Measurements from ENCODE around the gene PHETA1. TPM values are rescaled to one million over a fixed set of nuclear protein-coding genes. Genes with fewer than 3 reads are reported as not detected.
A peak's percentile ranks its signal among the peaks of the same experiment; 100 is the strongest.
"Not testable (repeated sequence)": the region's sequence is repeated elsewhere in the genome, so short reads cannot be mapped to it uniquely, and the experiment has no call there.

The PHETA1 gene
- total RNA-seq, 2 experiments from 2014 or later = 2.9 to 3.8 TPM

GRCh38 chr12:111373231-111373630 is 4.3 kb upstream of the PHETA1 start:
- H3K36me3 Mint-ChIP-seq; H3K27ac Mint-ChIP-seq; POLR2A ChIA-PET; H3K27me3 Mint-ChIP-seq; H3K4me1 Mint-ChIP-seq; ATAC-seq (ENCODE audit: low read depth); H3K9me3 Mint-ChIP-seq; DNase-seq; H3K4me3 Mint-ChIP-seq: not testable (repeated sequence)

DNA sequence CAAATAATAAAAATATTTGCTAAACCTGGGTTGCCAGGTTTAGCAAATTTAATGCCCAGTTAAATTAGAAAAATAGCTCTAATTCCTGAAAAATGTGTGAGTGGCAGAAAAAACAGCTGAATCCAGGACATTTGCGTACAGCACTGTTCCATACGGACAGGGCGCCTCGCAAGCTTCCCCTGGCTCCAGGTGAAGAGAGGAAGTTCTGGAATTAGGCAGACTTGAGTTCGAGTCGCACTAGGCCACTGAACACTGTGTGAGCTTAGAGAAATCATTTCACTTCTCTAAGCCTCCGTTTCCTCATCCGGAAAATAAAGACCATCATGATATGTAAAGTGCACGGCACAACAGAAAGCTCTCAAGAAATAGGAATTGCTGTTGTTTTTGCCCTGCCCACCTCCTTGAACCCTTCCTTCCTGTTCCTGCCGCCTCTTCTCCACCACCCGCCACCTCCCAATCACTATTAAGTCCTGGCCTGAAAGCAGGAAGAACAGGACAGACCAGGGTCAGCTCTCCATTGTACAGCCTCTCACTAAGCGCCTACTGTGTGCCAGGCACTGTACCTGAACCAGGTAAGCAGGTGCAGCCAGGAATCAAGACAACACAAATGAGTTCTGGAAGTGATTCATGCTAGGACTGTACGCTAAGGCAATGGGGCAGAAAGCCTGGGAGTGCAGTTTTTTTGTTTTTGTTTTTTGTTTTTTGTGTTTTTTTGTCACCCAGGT is 763 bp upstream of the PHETA1 start:
- H3K9me3 Mint-ChIP-seq = no peaks in the 10 kb centered on the region
- ATAC-seq (ENCODE audit: low read depth) = no peak

GRCh38 chr12:111368291-111368787 is 556 bp downstream of the PHETA1 start:
- no peak overlapping the region for H3K27ac Mint-ChIP-seq
- no peak for DNase-seq
- peak; percentile 10 for ATAC-seq (ENCODE audit: low read depth)

More for the DNA sequence above, 763 bp upstream of the PHETA1 start:
- peaks cover 6% of the 10 kb centered on the region for H3K4me1 Mint-ChIP-seq
- no peaks in the 10 kb centered on the region for H3K36me3 Mint-ChIP-seq
- POLR2A ChIA-PET = no interaction called here
- H3K27me3 Mint-ChIP-seq = peaks cover 4% of the 10 kb centered on the region
- H3K4me3 Mint-ChIP-seq = peak overlapping the region; percentile 83
- DNase-seq = no peak
- no peak overlapping the region for H3K27ac Mint-ChIP-seq

DNA sequence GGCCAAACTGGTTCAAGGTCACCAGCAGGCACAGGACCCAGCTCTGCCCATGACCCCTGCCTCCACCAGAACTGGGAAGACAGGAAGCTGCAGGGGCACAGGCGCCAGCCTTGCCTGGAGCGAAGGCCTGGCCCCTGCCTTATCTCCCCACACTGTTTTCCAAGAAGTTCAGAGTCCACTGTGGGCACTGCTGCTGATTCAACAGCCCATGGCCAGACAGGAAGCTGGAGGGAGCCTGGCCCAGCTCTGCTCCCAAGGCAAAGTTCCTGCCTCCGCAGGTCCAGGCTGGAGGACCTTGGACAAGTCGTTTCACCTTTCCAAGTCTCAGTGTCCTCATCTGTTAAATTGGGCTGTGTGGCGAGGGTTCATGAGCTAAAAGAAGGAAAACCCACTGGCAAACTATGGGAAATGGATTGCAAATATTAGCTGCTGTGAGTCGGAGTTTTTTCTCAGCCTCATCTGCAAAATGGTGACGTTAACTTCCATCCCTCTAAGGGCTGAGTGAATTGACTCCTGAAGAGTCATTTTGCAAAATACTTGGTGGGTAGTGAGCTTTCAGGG is 1.2 kb downstream of the PHETA1 start:
- DNase-seq (no peak), ATAC-seq (ENCODE audit: low read depth) (no peak)
- POLR2A ChIA-PET = interaction anchor here (0.5 kb wide), 2 partner anchors 36 to 337 kb away, joined by 3 read pairs; no protein-coding TSS in a partner anchor
- Mint-ChIP-seq H3K36me3 (no peaks in the 10 kb centered on the region), H3K4me3 (peak overlapping the region; percentile 64), H3K4me1 (peaks cover 6% of the 10 kb centered on the region), H3K27ac (no peak overlapping the region), H3K9me3 (no peaks in the 10 kb centered on the region), H3K27me3 (peaks cover 4% of the 10 kb centered on the region)

More at GRCh38 chr12:111368291-111368787, 556 bp downstream of the PHETA1 start:
- H3K27me3 Mint-ChIP-seq = peaks cover 4% of the 10 kb centered on the region
- POLR2A ChIA-PET = interaction anchor here (0.5 kb wide), 1 partner anchor 337 kb away, joined by 3 read pairs; no protein-coding TSS in a partner anchor
- no peaks in the 10 kb centered on the region for H3K36me3 Mint-ChIP-seq
- no peaks in the 10 kb centered on the region for H3K9me3 Mint-ChIP-seq
- H3K4me3 Mint-ChIP-seq = peak overlapping the region; percentile 64
- peaks cover 6% of the 10 kb centered on the region for H3K4me1 Mint-ChIP-seq

DNA sequence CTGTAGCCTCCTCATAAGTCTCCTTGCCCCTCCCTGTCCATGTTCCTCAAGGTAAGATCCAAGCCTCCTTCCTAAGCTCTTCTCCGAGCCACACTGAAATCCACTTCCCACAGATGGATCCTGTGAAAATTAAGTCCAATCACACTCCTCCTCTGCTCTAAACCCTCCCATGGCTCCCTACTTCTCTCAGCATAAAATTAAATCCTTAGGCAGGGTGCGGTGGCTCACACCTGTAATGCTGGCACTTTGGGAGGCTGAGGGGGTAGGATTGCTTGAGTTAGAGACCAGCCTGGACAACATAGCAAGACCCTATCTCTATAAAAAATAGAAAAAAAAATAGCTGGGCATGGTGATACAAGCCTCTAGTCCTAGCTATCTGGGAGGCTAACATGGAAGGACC is 2.3 kb downstream of the PHETA1 start:
- no peaks in the 10 kb centered on the region for H3K36me3 Mint-ChIP-seq
- no peak for DNase-seq
- H3K9me3 Mint-ChIP-seq = no peaks in the 10 kb centered on the region
- H3K27ac Mint-ChIP-seq = no peak overlapping the region
- peaks cover 4% of the 10 kb centered on the region for H3K27me3 Mint-ChIP-seq
- ATAC-seq (ENCODE audit: low read depth) = no peak
- POLR2A ChIA-PET = no interaction called here
- peaks cover 6% of the 10 kb centered on the region for H3K4me1 Mint-ChIP-seq
- H3K4me3 Mint-ChIP-seq = no peak overlapping the region

DNA sequence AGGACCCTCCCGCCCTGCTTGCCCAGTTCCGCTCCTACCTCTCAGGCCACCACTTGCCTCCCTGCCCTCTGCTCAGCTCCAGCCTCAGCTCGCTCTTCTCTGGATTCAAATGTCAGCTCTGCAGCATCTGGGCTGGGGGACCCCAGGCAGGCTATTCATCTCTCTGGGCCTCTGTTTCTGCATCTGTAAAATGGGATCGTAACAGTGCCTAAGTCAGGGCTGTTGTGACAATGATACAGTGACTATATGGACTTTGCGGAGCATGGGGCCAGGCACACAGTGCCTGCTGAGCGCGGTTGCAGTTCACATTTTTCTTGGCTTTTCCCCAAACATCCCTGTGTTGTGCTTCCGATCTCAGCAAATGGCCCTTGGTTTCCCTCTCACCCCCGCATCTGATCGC is 2.8 kb downstream of the PHETA1 start:
- Mint-ChIP-seq H3K27ac (no peak overlapping the region), H3K4me3 (no peak overlapping the region), H3K36me3 (no peaks in the 10 kb centered on the region), H3K27me3 (peaks cover 4% of the 10 kb centered on the region), H3K9me3 (no peaks in the 10 kb centered on the region), H3K4me1 (peaks cover 6% of the 10 kb centered on the region)
- DNase-seq (no peak), ATAC-seq (ENCODE audit: low read depth) (no peak)
- POLR2A ChIA-PET = no interaction called here

DNA sequence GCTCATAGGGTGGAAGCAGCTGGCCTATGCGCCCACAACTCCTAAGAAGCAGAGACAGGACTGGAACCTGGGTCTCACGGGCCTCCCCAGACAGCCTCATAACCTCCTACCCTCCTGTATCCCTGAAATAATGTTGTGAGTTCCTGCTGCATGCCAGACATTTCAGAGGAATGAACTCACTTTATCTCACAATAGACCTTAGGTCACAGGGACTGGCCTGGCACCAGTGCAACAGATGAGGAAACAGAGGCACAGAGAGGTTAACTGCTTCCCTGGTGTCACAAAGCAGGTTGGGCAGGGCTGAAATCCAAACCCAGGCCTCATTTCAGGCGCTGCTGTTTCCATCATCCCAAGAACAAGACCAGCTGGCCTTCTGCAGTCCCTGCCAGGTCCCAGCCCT is 5.3 kb downstream of the PHETA1 start:
- POLR2A ChIA-PET = no interaction called here
- ATAC-seq (ENCODE audit: low read depth) (no peak), DNase-seq (no peak)
- H3K27ac Mint-ChIP-seq = no peak overlapping the region
- no peaks in the 10 kb centered on the region for H3K9me3 Mint-ChIP-seq
- H3K4me3 Mint-ChIP-seq = no peak overlapping the region
- H3K36me3 Mint-ChIP-seq = no peaks in the 10 kb centered on the region
- peaks cover 13% of the 10 kb centered on the region for H3K27me3 Mint-ChIP-seq
- H3K4me1 Mint-ChIP-seq = peaks cover 11% of the 10 kb centered on the region

GRCh38 chr12:111362687-111363475 is 6.0 kb downstream of the PHETA1 start:
- H3K36me3 Mint-ChIP-seq = no peaks in the 10 kb centered on the region
- H3K9me3 Mint-ChIP-seq = no peaks in the 10 kb centered on the region
- DNase-seq (no peak), ATAC-seq (ENCODE audit: low read depth) (no peak)
- POLR2A ChIA-PET = no interaction called here
- peaks cover 14% of the 10 kb centered on the region for H3K27me3 Mint-ChIP-seq
- peaks cover 11% of the 10 kb centered on the region for H3K4me1 Mint-ChIP-seq
- H3K27ac Mint-ChIP-seq = no peak overlapping the region
- H3K4me3 Mint-ChIP-seq = no peak overlapping the region

GRCh38 chr12:111361717-111362576 is 6.9 kb downstream of the PHETA1 start:
- Mint-ChIP-seq H3K4me1 (peaks cover 11% of the 10 kb centered on the region), H3K4me3 (no peak overlapping the region), H3K27ac (no peak overlapping the region), H3K9me3 (no peaks in the 10 kb centered on the region), H3K36me3 (no peaks in the 10 kb centered on the region), H3K27me3 (peaks cover 12% of the 10 kb centered on the region)
- ATAC-seq (ENCODE audit: low read depth) (no peak), DNase-seq (no peak)
- POLR2A ChIA-PET = no interaction called here

DNA sequence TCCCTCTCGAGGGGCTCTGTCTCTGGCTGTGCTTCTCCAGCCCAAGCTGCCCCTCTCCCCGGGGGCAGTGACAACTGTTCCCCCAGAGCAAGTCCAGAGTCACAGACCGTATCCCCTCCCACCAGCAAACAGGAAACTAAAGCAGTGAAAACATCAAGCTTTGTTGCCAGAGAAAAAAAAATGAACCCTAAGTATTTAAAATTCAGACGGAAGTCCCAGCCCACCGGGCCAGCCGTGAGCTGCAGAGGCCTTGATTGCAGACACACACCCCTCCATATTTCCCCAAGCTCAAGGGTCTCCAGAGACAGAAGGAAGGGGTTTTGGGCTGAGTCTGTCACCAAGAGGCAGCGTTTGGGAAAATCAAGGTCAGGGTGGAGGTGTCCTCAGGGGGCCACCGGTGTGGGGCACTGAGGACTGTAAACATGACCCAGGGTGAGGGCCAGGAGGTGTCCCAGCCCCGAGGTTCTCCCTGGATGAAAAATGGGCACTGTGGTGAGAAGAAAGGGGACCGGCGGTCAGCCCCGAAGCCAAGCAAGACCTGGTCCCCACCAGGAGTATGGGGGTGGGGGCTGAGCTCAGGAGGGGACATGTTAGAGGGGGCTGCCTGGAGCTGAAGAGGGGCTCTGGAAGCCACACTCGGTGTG is 7.7 kb downstream of the PHETA1 start:
- Mint-ChIP-seq H3K27ac (no peak overlapping the region), H3K4me3 (no peak overlapping the region), H3K27me3 (peaks cover 12% of the 10 kb centered on the region), H3K9me3 (no peaks in the 10 kb centered on the region), H3K36me3 (no peaks in the 10 kb centered on the region), H3K4me1 (peaks cover 11% of the 10 kb centered on the region)
- POLR2A ChIA-PET = no interaction called here
- DNase-seq (no peak), ATAC-seq (ENCODE audit: low read depth) (no peak)

DNA sequence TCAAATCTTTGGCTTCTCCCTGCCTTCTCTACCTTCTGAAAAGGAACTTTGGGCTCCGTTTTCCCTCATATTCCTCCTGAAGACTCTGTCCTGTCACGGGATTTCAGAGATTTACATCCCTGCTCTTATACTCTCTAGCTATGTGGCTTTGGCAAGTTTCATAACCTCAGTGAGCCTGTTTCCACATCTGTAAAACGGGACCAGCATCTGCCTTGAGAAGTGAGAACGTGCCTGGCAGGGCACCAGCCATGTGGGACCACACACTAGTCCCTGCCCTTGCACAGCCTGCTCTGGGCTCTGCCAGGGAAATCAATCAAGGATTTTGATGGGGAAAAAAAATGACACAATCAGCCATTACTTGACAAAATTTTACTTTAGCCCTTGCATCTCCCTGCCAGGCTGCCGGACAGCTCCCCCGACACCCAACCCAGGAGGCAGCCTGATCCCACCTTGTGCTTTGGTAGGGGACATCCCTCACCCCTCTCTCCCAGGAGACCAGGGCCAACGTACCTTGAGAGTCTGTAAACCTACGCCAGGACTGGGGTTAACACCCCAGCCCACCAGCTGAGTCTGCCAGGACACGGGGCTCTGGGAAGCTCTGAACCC is 8.5 kb downstream of the PHETA1 start:
- no peak for ATAC-seq (ENCODE audit: low read depth)

DNA sequence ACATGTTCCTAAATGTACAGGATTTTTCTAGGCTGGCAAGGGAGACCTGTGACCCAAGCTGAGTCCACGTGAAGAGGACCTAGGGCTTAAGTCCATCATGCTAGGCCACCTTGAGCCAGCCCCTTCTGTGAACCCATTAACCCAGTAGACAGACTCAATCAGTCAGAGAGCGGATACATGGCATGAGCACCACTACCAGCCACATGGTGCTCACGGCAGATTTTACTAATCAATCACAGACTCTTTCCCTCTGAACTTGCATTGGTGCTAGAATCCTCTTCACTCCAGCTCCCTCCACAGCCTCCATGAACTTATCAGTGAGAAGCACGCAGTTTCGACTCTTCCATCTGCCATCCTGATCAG is 9.0 kb downstream of the PHETA1 start:
- Mint-ChIP-seq H3K36me3 (no peaks in the 10 kb centered on the region), H3K4me1 (peaks cover 11% of the 10 kb centered on the region), H3K9me3 (no peaks in the 10 kb centered on the region), H3K27ac (no peak overlapping the region), H3K4me3 (peak overlapping the region; percentile 2), H3K27me3 (peaks cover 12% of the 10 kb centered on the region)
- POLR2A ChIA-PET = no interaction called here
- no peak for DNase-seq
- ATAC-seq (ENCODE audit: low read depth) = no peak

More for the DNA sequence above, 8.5 kb downstream of the PHETA1 start:
- peaks cover 12% of the 10 kb centered on the region for H3K27me3 Mint-ChIP-seq
- H3K27ac Mint-ChIP-seq = no peak overlapping the region
- H3K4me1 Mint-ChIP-seq = peaks cover 11% of the 10 kb centered on the region
- no peaks in the 10 kb centered on the region for H3K9me3 Mint-ChIP-seq
- H3K36me3 Mint-ChIP-seq = no peaks in the 10 kb centered on the region
- POLR2A ChIA-PET = no interaction called here
- H3K4me3 Mint-ChIP-seq = no peak overlapping the region
- DNase-seq = no peak
